Body of pancreas (tissue), 4 donors: ENCODE measurements around the gene RASA2. TPM values are rescaled to one million over a fixed set of nuclear protein-coding genes. Genes with fewer than 3 reads are reported as not detected.
"Not testable (repeated sequence)": the region's sequence is repeated elsewhere in the genome, so short reads cannot be mapped to it uniquely, and the experiment has no call there.

Experiments
- ATAC-seq: fragments of 150-250 bp; one replicate; pipeline ENCODE4 v1.9.1; 2016
- DNase-seq, 4 donors: peaks; one replicate each; pipeline ENCODE4 v3.0.0-alpha.2; 2019
- H3K27ac ChIP-seq, 4 donors: fragments of 200-600 bp; sonication (generic); 1 replicate in 3 of 4; 2 replicates in 1 of 4; pipeline versions ENCODE4 v1.5.1 to v1.6.1; 2016 to 2019; ENCODE audit warnings: mild to moderate bottlenecking in 1 of 4, mixed read lengths in 1 of 4, moderate library complexity in 1 of 4
- H3K27me3 ChIP-seq, 2 donors: fragments of 200-600 bp; sonication (generic); one replicate each; pipeline ENCODE4 v1.6.0; 2016; ENCODE audit warnings: mild to moderate bottlenecking in 1 of 2
- H3K36me3 ChIP-seq, 2 donors: fragments of 200-600 bp; sonication (generic); replicated peaks in 1 of 2; 2 replicates each; pipeline ENCODE4 v1.5.1; 2016; ENCODE audit warnings: low read depth in 2 of 2; ENCODE audit not compliant: insufficient read depth in 1 of 2
- H3K4me1 ChIP-seq: fragments of 200-600 bp; sonication (generic); one replicate; pipeline ENCODE4 v1.6.0; 2016
- H3K4me3 ChIP-seq, 2 donors: fragments of 200-600 bp; sonication (generic); 1 replicate in 1 of 2; 2 replicates in 1 of 2; pipeline ENCODE4 v1.5.1; 2016 to 2019
- H3K9me3 ChIP-seq, 3 donors: fragments of 200-600 bp; sonication (generic); 1 replicate in 2 of 3; 2 replicates in 1 of 3; pipeline ENCODE4 v1.5.1; 2016
- CTCF ChIP-seq, 7 experiments: fragments of 450-650 bp in 4 of 7; fragments of 200-600 bp in 3 of 7; sonication (generic) in 3 of 7; IDR thresholded peaks; one replicate each; pipeline ENCODE4 v1.5.1; 2016 to 2019; ENCODE audit warnings: antibody characterized with exemption in 7 of 7
- POLR2A ChIP-seq, 3 donors: fragments of 450-650 bp; IDR thresholded peaks; one replicate each; pipeline ENCODE4 v1.6.1; 2016; ENCODE audit warnings: antibody characterized with exemption in 3 of 3, mild to moderate bottlenecking in 2 of 3
- WGBS, 2 donors: methylation state at CpG; one replicate each; pipeline ENCODE4 v1.1.5; 2017; 5-methylcytosine and 5-hydroxymethylcytosine counted together
- intact Hi-C: fragments of 100-400 bp; cut with DNase I; formaldehyde crosslinking; loops from one replicate; pipeline ENCODE4 v1.15.1; 2023
- total RNA-seq, 2 donors: library from RNA; depleted of rRNA; stranded (reverse); fragments of >200 nt; gene quantifications; one replicate each; pipeline ENCODE4 v1.1.0, GENCODE V29; 2016

RASA2 gene
- total RNA-seq, 2 donors from 2014 or later: 6.9 to 19.2 TPM

- DNase-seq (peak; percentile 79 to 84 (median 83)), ATAC-seq (peak; percentile 71)
- H3K36me3 ChIP-seq: no peaks in the 10 kb centered on the region
- intact Hi-C loops: no loop called here
- H3K27me3 ChIP-seq: no peaks in the 10 kb centered on the region
- no peaks in the 10 kb centered on the region for H3K9me3 ChIP-seq
- WGBS, 2 donors: 0 to 1% methylated on average over 7 to 32 of the region's 55 CpGs
- peak overlapping the region; percentile 94 to 97 (median 96) for H3K27ac ChIP-seq
- TF ChIP-seq POLR2A (IDR thresholded peaks at IDR 0.05) (peak; percentile 57 to 81 (median 78)), CTCF (IDR thresholded peaks at IDR 0.05) (peak in 4 of 7 experiments; percentile 8 to 24 (median 13))
- peak overlapping the region; percentile 33 to 95 for H3K4me3 ChIP-seq
- H3K4me1 ChIP-seq: peaks cover 21% of the 10 kb centered on the region
Measured at GRCh38 chr3:141487521-141488252, 860 bp downstream of the RASA2 start.

- peaks cover 21% of the 10 kb centered on the region for H3K4me1 ChIP-seq
- no peak for DNase-seq
- no peak for ATAC-seq
- TF ChIP-seq CTCF (IDR thresholded peaks at IDR 0.05) (no peak), POLR2A (IDR thresholded peaks at IDR 0.05) (no peak)
- intact Hi-C loops: no loop called here
- H3K27ac ChIP-seq: no peak overlapping the region
- no peaks in the 10 kb centered on the region for H3K36me3 ChIP-seq
- no peak overlapping the region for H3K4me3 ChIP-seq
- H3K9me3 ChIP-seq: no peaks in the 10 kb centered on the region
- 63 to 73% methylated on average over 1 of the region's 1 CpG for WGBS, 2 donors
- H3K27me3 ChIP-seq: no peaks in the 10 kb centered on the region
Measured at GRCh38 chr3:141489203-141489602, 2.4 kb downstream of the RASA2 start.

- no peaks in the 10 kb centered on the region for H3K36me3 ChIP-seq
- no peak for DNase-seq
- no peak for TF ChIP-seq CTCF (IDR thresholded peaks at IDR 0.05)
- TF ChIP-seq POLR2A (IDR thresholded peaks at IDR 0.05): no peak
- no peak for ATAC-seq
- no peaks in the 10 kb centered on the region for H3K9me3 ChIP-seq
- H3K27me3 ChIP-seq: no peaks in the 10 kb centered on the region
- H3K27ac ChIP-seq: no peak overlapping the region
- 86 to 87% methylated on average over 3 of the region's 3 CpGs for WGBS, 2 donors
- H3K4me3 ChIP-seq: no peak overlapping the region
- intact Hi-C loops: no loop called here
- H3K4me1 ChIP-seq: peaks cover 15% of the 10 kb centered on the region
Measured at GRCh38 chr3:141491081-141491480, 4.3 kb downstream of the RASA2 start.

- peaks cover 10% of the 10 kb centered on the region for H3K4me1 ChIP-seq
- H3K27ac ChIP-seq: no peak overlapping the region
- intact Hi-C loops: no loop called here
- TF ChIP-seq CTCF (IDR thresholded peaks at IDR 0.05): no peak
- TF ChIP-seq POLR2A (IDR thresholded peaks at IDR 0.05): no peak
- WGBS, 2 donors: 49 to 58% methylated on average over 1 of the region's 1 CpG
- DNase-seq (no peak), ATAC-seq (no peak)
- no peaks in the 10 kb centered on the region for H3K27me3 ChIP-seq
- H3K4me3 ChIP-seq: no peak overlapping the region
- no peaks in the 10 kb centered on the region for H3K36me3 ChIP-seq
- no peaks in the 10 kb centered on the region for H3K9me3 ChIP-seq
Measured at GRCh38 chr3:141491929-141492328, 5.1 kb downstream of the RASA2 start.

GRCh38 chr3:141493184-141493583, 6.4 kb downstream of the RASA2 start:
- no peak overlapping the region for H3K27ac ChIP-seq
- ATAC-seq: no peak
- H3K36me3 ChIP-seq: no peaks in the 10 kb centered on the region
- 89 to 94% methylated on average over 1 of the region's 1 CpG for WGBS, 2 donors
- H3K4me3 ChIP-seq: no peak overlapping the region
- no peak for TF ChIP-seq POLR2A (IDR thresholded peaks at IDR 0.05)
- no peak for TF ChIP-seq CTCF (IDR thresholded peaks at IDR 0.05)
- intact Hi-C loops: no loop called here
- DNase-seq: no peak
- H3K9me3 ChIP-seq: no peaks in the 10 kb centered on the region
- H3K27me3 ChIP-seq: no peaks in the 10 kb centered on the region
- peaks cover 6% of the 10 kb centered on the region for H3K4me1 ChIP-seq

GRCh38 chr3:141497589-141497988, 10.8 kb downstream of the RASA2 start:
- ATAC-seq, H3K9me3 ChIP-seq, intact Hi-C loops, H3K4me3 ChIP-seq, H3K27me3 ChIP-seq, H3K4me1 ChIP-seq, H3K36me3 ChIP-seq, DNase-seq, H3K27ac ChIP-seq: not testable (repeated sequence)
- WGBS, 2 donors: 79 to 86% methylated on average over 4 of the region's 4 CpGs
